Measurements from ENCODE around the gene SLC25A2. TPM values are rescaled to one million over a fixed set of nuclear protein-coding genes. Genes with fewer than 3 reads are reported as not detected.

The SLC25A2 gene
- total and polyA plus RNA-seq, 2 of the 13 experiments (the other 11 are each of a cell fraction or from before 2014, with no cell fraction given), result 0.13 TPM; not detected in 1

DNA sequence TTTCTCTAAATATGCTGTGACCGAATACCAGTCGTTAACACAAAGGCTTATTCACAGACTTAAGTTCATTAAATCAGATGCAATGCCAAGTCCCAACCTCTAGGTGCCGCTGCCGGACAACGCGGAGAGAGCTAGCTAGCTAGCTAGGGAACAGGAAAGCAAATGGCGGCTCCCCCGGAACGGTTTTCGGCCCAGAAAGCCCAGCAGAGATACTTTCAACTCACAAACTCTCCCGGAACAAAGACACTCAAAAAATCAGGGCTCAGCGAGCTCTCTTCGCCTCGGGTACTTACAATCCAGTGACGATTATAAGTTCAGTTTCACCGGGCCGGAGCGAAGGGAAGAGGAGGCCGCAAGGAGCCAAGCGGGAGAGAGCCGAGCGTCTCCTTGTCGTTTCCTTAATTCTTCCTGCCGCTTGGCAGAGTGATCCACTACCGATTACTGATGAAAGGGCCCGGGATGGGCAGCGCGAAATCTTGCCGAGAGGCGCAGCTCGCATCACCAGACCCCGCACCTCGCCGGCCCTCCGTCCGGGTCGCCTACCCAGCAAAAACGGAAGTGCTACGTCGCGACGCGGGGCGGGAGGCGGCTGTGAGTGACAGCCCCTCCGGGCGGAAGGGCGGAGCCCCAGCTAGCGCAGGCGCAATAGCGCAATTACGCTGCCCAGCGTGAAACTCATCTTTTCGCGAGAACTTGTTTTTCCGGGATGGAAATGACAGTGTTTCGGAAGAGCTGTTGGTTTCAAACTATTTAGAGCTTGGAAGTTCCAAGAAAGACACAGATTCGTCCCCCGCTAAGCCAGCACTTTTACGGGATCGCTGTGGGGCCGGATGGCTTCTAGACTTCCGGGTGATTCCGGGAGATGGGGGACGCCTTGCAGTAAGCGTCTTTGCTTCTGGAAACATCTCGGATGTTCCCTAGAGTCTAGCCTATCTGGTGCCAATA, 16.6 kb upstream of the SLC25A2 start, which contains the start of gene TAF7 (continued):
- peak; percentile 73 for TF ChIP-seq UBTF (CRISPR knock-in tag; IDR thresholded peaks at IDR 0.05)
- no peak for TF ChIP-seq PRPF4 (IDR thresholded peaks at IDR 0.05; ENCODE audit: low read depth, low read length, poor library complexity, severe bottlenecking)
- no peak; the same call in 1 of the 2 replicates for TF ChIP-seq MTERF4 (CRISPR knock-in tag; IDR thresholded peaks at IDR 0.05)
- TF ChIP-seq FOXO1 (CRISPR knock-in tag; IDR thresholded peaks at IDR 0.05), result peak; percentile 43; the same call in 1 of the 2 replicates
- no peak for TF ChIP-seq ZNF251 (CRISPR knock-in tag; IDR thresholded peaks at IDR 0.05)
- TF ChIP-seq, protein P1, sequence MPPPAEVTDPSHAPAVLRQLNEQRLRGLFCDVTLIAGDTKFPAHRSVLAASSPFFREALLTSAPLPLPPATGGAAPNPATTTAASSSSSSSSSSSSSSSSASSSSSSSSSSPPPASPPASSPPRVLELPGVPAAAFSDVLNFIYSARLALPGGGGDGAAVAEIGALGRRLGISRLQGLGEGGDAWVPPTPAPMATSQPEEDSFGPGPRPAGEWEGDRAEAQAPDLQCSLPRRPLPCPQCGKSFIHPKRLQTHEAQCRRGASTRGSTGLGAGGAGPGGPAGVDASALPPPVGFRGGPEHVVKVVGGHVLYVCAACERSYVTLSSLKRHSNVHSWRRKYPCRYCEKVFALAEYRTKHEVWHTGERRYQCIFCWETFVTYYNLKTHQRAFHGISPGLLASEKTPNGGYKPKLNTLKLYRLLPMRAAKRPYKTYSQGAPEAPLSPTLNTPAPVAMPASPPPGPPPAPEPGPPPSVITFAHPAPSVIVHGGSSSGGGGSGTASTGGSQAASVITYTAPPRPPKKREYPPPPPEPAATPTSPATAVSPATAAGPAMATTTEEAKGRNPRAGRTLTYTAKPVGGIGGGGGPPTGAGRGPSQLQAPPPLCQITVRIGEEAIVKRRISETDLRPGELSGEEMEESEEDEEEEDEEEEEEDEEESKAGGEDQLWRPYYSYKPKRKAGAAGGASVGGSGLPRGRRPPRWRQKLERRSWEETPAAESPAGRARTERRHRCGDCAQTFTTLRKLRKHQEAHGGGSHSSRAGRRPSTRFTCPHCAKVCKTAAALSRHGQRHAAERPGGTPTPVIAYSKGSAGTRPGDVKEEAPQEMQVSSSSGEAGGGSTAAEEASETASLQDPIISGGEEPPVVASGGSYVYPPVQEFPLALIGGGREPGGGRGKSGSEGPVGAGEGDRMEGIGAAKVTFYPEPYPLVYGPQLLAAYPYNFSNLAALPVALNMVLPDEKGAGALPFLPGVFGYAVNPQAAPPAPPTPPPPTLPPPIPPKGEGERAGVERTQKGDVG (CRISPR knock-in tag; IDR thresholded peaks at IDR 0.05; ENCODE audit: borderline replicate concordance), result peak; percentile 74; the same call in 1 of the 2 replicates
- TF ChIP-seq, protein P2, sequence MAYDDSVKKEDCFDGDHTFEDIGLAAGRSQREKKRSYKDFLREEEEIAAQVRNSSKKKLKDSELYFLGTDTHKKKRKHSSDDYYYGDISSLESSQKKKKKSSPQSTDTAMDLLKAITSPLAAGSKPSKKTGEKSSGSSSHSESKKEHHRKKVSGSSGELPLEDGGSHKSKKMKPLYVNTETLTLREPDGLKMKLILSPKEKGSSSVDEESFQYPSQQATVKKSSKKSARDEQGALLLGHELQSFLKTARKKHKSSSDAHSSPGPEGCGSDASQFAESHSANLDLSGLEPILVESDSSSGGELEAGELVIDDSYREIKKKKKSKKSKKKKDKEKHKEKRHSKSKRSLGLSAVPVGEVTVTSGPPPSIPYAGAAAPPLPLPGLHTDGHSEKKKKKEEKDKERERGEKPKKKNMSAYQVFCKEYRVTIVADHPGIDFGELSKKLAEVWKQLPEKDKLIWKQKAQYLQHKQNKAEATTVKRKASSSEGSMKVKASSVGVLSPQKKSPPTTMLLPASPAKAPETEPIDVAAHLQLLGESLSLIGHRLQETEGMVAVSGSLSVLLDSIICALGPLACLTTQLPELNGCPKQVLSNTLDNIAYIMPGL (CRISPR knock-in tag; IDR thresholded peaks at IDR 0.05; ENCODE audit: borderline replicate concordance in 1 of 2, low read depth in 1 of 2), result peak; percentile 78 to 93
- no peak for TF ChIP-seq ZKSCAN1 (IDR thresholded peaks at IDR 0.05; ENCODE audit: low read length)
- TF ChIP-seq, protein P3, sequence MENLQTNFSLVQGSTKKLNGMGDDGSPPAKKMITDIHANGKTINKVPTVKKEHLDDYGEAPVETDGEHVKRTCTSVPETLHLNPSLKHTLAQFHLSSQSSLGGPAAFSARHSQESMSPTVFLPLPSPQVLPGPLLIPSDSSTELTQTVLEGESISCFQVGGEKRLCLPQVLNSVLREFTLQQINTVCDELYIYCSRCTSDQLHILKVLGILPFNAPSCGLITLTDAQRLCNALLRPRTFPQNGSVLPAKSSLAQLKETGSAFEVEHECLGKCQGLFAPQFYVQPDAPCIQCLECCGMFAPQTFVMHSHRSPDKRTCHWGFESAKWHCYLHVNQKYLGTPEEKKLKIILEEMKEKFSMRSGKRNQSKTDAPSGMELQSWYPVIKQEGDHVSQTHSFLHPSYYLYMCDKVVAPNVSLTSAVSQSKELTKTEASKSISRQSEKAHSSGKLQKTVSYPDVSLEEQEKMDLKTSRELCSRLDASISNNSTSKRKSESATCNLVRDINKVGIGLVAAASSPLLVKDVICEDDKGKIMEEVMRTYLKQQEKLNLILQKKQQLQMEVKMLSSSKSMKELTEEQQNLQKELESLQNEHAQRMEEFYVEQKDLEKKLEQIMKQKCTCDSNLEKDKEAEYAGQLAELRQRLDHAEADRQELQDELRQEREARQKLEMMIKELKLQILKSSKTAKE (CRISPR knock-in tag; IDR thresholded peaks at IDR 0.05; ENCODE audit: borderline replicate concordance), result no peak
- peak; percentile 93; the same call in 1 of the 2 replicates for TF ChIP-seq NFKB2 (CRISPR knock-in tag; IDR thresholded peaks at IDR 0.05; ENCODE audit: borderline replicate concordance)
- TF ChIP-seq ZZZ3 (CRISPR knock-in tag; IDR thresholded peaks at IDR 0.05; ENCODE audit: borderline replicate concordance), result peak; percentile 75; the same call in 1 of the 2 replicates
- peak; percentile 61; the same call in 1 of the 2 replicates for TF ChIP-seq RNF2 (conservative IDR thresholded peaks at IDR 0.05; ENCODE audit: low read depth)
